Colonic mucosa (tissue), 4 donors: ENCODE results near the gene BICDL2. TPM values are rescaled to one million over a fixed set of nuclear protein-coding genes. Genes with fewer than 3 reads are reported as not detected.
"Not testable (repeated sequence)": the region's sequence is repeated elsewhere in the genome, so short reads cannot be mapped to it uniquely, and the experiment has no call there.

Experiments
- DNase-seq: peaks from one replicate; pipeline ENCODE4 v3.0.0-alpha.2; 2020
- H3K27ac ChIP-seq: fragments of 200-600 bp; one replicate; pipeline ENCODE4 v1.8.0; 2021
- H3K27me3 ChIP-seq: fragments of 200-600 bp; one replicate; pipeline ENCODE4 v1.8.0; 2021
- H3K36me3 ChIP-seq: fragments of 200-600 bp; one replicate; pipeline ENCODE4 v1.8.0; 2021
- H3K4me1 ChIP-seq: fragments of 200-600 bp; one replicate; pipeline ENCODE4 v1.8.0; 2021; ENCODE audit warnings: mild to moderate bottlenecking
- H3K4me3 ChIP-seq: fragments of 200-600 bp; one replicate; pipeline ENCODE4 v1.8.0; 2021
- H3K9ac ChIP-seq, 2 donors: one replicate each; pipeline ENCODE4 v1.7.0; 2013; ENCODE audit warnings: control low read depth in 2 of 2, low read depth in 2 of 2, low read length in 2 of 2
- H3K9me3 ChIP-seq: fragments of 200-600 bp; one replicate; pipeline ENCODE4 v1.8.0; 2021
- CTCF ChIP-seq: fragments of 200-600 bp; IDR thresholded peaks from one replicate; pipeline ENCODE4 v1.8.0; 2022; ENCODE audit warnings: antibody characterized with exemption, mild to moderate bottlenecking
- intact Hi-C: fragments of 100-400 bp; cut with DNase I; formaldehyde crosslinking; loops from one replicate; pipeline ENCODE4 v1.14.1; 2022
- total RNA-seq, 2 donors: library from RNA; stranded (reverse); fragmentation: NEBNext Ultra II Directional in 1 of 2; extraction: Animal tissue kit (Norgen Biotek cat#: 25700) in 1 of 2; gene quantifications; one replicate each; pipeline ENCODE4 v1.2.1, GENCODE V29; 2021
- donor health status: healthy.
- donor health status: DM: no; HTN: no; CAD: no.
- donor health status: DM: no; HTN: no; CAD: no.

BICDL2 gene
- total RNA-seq, 2 donors from 2014 or later, result 56.6 to 83.9 TPM

- Histone ChIP-seq H3K4me1 (peaks cover 12% of the 10 kb centered on the region), H3K4me3 (peak overlapping the region; percentile 89), H3K36me3 (no peaks in the 10 kb centered on the region), H3K9ac (peak overlapping the region in 1 of 2 donors; percentile 76), H3K27ac (no peak overlapping the region), H3K27me3 (no peaks in the 10 kb centered on the region), H3K9me3 (no peaks in the 10 kb centered on the region)
- no peak for DNase-seq
- TF ChIP-seq CTCF, result no peak
- intact Hi-C loops, result loop anchor here (5.0 kb wide), 1 partner anchor 70 kb away; no protein-coding TSS in a partner anchor
These were observed 20.7 kb upstream of the BICDL2 start for GRCh38 chr16:3057181-3058138.

- Histone ChIP-seq H3K4me3 (no peak overlapping the region), H3K36me3 (no peaks in the 10 kb centered on the region), H3K9me3 (no peaks in the 10 kb centered on the region), H3K4me1 (peaks cover 12% of the 10 kb centered on the region), H3K27me3 (no peaks in the 10 kb centered on the region), H3K27ac (no peak overlapping the region), H3K9ac (no peak overlapping the region)
- TF ChIP-seq CTCF, result no peak
- intact Hi-C loops, result loop anchor here (5.0 kb wide), 1 partner anchor 71 kb away; no protein-coding TSS in a partner anchor
- no peak for DNase-seq
These were observed 19.8 kb upstream of the BICDL2 start for GRCh38 chr16:3056336-3057180.

DNA sequence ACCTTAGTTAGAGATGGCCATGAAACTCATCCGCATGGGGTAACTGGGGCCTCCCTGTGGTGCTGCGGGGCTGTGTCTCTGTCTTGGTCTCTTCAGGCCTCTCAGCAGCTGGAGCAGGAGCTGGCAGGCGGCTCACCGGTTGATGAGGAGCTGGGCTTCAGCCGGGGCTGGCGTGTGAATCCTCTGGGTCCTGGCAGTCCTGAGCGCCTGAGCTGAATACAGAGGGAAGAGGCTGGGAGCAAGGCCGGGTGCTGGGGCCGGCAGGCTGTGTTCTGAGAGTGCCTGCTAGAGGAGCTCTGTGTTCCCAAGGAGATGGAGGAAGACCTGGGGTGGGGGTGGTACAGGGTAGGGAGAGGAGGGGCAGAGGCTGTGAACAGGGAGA, 19.0 kb upstream of the BICDL2 start:
- not testable (repeated sequence) for H3K4me3 ChIP-seq
- intact Hi-C loops, result loop anchor here (5.0 kb wide), 1 partner anchor 72 kb away; no protein-coding TSS in a partner anchor

DNA sequence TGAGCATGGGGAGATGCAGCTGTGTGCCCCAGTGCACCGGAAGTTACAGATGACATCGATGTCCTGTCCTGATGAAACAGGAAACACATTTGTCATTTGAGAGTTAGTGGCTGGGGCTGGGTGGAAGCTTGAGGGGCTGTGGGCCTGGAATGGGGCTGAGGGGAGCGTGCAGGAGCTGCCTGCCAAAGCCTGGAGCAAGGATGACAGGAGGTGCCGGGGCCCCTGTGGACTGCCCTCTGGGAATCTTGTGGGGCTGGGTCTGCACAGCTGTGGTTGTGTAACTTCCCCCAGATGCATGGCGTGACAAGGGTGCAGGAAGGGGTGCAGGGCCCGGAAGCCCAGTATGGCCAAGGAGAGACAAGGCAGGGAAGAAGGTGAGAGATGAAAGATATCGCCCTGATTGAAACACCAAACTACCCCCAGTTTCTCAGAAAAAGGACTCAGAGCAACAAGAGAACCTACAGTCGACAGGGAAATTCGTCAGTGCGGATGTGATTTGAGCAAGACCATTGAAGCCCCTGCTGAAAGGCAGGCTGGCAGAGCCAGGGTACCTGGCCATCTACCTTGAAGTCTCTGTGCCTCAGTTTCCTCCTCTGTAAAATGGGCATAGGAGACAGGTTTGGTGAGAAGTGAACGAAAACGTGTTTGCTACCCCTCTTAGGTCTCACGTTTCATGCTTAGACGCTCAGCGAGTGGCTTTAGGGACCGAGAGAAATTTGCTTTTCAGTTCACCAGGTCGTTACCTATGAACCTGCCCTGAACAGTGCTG, 18.4 kb upstream of the BICDL2 start:
- peaks cover 11% of the 10 kb centered on the region for H3K4me1 ChIP-seq
- H3K9ac ChIP-seq, result no peak overlapping the region
- no peak overlapping the region for H3K27ac ChIP-seq
- DNase-seq, result no peak
- no peak for TF ChIP-seq CTCF
- H3K9me3 ChIP-seq, result no peaks in the 10 kb centered on the region
- H3K27me3 ChIP-seq, result peaks cover 3% of the 10 kb centered on the region
- H3K4me3 ChIP-seq, result no peak overlapping the region
- intact Hi-C loops, result loop anchor here (5.0 kb wide), 1 partner anchor 72 kb away; no protein-coding TSS in a partner anchor
- H3K36me3 ChIP-seq, result no peaks in the 10 kb centered on the region

More for the DNA sequence above, 19.0 kb upstream of the BICDL2 start:
- not testable (repeated sequence) for H3K9me3 ChIP-seq, H3K27me3 ChIP-seq, H3K36me3 ChIP-seq, H3K9ac ChIP-seq, H3K27ac ChIP-seq, DNase-seq
- peaks cover 12% of the 10 kb centered on the region for H3K4me1 ChIP-seq

- H3K27ac ChIP-seq, H3K9me3 ChIP-seq, intact Hi-C loops, DNase-seq, H3K4me1 ChIP-seq, H3K36me3 ChIP-seq, H3K4me3 ChIP-seq, H3K9ac ChIP-seq: not testable (repeated sequence)
- peaks cover 12% of the 10 kb centered on the region for H3K27me3 ChIP-seq
These were observed 16.6 kb upstream of the BICDL2 start for GRCh38 chr16:3053330-3053710.

GRCh38 chr16:3052571-3053329, 16.0 kb upstream of the BICDL2 start:
- H3K9me3 ChIP-seq, H3K4me1 ChIP-seq, H3K27ac ChIP-seq, H3K4me3 ChIP-seq, H3K9ac ChIP-seq, H3K36me3 ChIP-seq, intact Hi-C loops, DNase-seq: not testable (repeated sequence)
- peaks cover 12% of the 10 kb centered on the region for H3K27me3 ChIP-seq
